Measurements from ENCODE around the gene RASGRP1.

The RASGRP1 gene

GRCh38 chr15:38453971-38454695 lies 110.5 kb downstream of the RASGRP1 start, which contains the start of gene FAM98B:
TSS of gene FAM98B (plus strand) at chr15:38454127. CDS start at chr15:38454162, 35 bp downstream.
- DNase-seq, result peak; percentile 49

- no peak for DNase-seq
These were observed 123.5 kb downstream of the RASGRP1 start for GRCh38 chr15:38441130-38441519.

- DNase-seq, result peak; percentile 83
These were observed 124.1 kb downstream of the RASGRP1 start for GRCh38 chr15:38440353-38441129.
